NCI-H82 (cell line): ENCODE data around the gene MAP3K14.
A peak's percentile ranks its signal among the peaks of the same experiment; 100 is the strongest.

Experiments used
- DNase-seq: peaks from one replicate; lab custom pipeline; 2025; lab: John Stamatoyannopoulos, UW

MAP3K14 gene

GRCh38 chr17:45223539-45224528 lies 93.0 kb downstream of the MAP3K14 start:
- DNase-seq = peak; percentile 72

- DNase-seq = peak; percentile 38
Measured at GRCh38 chr17:45222996-45223538, 93.8 kb downstream of the MAP3K14 start.

GRCh38 chr17:45222289-45222995 lies 94.4 kb downstream of the MAP3K14 start:
- DNase-seq = no peak

GRCh38 chr17:45222014-45222288 lies 94.9 kb downstream of the MAP3K14 start:
- no peak for DNase-seq

GRCh38 chr17:45221081-45222013 lies 95.5 kb downstream of the MAP3K14 start, which contains the start of gene FMNL1:
Gene FMNL1 (plus strand): TSS chr17:45221885. CDS start chr17:45222125, 240 bp downstream.
- peak; percentile 42 for DNase-seq

GRCh38 chr17:45220079-45220478 lies 96.7 kb downstream of the MAP3K14 start:
- no peak for DNase-seq

GRCh38 chr17:45218895-45219661 lies 97.7 kb downstream of the MAP3K14 start:
- peak; percentile 93 for DNase-seq
